GM10266 (cell line): ENCODE measurements around the gene SMYD3.
"Not testable (repeated sequence)": the region's sequence is repeated elsewhere in the genome, so short reads cannot be mapped to it uniquely, and the experiment has no call there.

Experiments used
- DNase-seq: peaks from one replicate; pipeline ENCODE4 v3.0.0; 2012; ENCODE audit errors: extremely low spot score
- TF ChIP-seq, protein P1 (sequence below): IDR thresholded peaks from 2 replicates; pipeline ENCODE4 v1.5.1; 2012; ENCODE audit warnings: mild to moderate bottlenecking, low read depth; ENCODE audit not compliant: control insufficient read depth, insufficient read depth; ENCODE audit errors: missing control alignments

SMYD3 gene

DNA sequence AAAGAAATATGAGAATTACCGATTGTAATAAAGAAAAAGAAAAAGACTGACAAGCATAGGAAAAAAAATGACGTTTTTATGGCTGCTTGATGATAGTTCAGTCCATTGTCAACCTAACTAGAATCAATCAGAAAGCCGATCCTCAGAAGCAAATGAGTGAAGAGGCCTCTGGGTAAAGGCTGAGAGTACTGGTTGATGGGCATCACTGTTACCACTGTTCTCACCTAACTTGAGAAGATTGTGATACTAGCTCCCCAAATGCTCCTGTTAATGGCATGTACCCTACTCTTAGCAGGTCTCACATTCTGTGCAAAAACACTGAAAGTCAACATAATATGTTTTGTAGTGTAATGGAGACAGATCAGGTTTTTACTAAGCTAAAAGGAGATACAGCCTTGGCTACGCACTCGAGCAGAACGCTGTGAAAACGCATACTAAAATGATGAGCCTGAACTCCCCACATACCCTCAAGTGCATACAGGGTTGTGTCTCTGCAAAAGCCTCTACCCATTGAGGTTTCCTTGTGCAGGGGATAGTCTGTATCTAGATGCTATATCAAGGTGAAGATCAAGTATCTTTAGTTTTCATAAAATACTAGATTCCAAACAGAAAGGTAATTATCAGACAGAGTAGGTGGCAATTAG lies 554.6 kb downstream of the SMYD3 start:
- DNase-seq, result no peak
- TF ChIP-seq, protein P1, sequence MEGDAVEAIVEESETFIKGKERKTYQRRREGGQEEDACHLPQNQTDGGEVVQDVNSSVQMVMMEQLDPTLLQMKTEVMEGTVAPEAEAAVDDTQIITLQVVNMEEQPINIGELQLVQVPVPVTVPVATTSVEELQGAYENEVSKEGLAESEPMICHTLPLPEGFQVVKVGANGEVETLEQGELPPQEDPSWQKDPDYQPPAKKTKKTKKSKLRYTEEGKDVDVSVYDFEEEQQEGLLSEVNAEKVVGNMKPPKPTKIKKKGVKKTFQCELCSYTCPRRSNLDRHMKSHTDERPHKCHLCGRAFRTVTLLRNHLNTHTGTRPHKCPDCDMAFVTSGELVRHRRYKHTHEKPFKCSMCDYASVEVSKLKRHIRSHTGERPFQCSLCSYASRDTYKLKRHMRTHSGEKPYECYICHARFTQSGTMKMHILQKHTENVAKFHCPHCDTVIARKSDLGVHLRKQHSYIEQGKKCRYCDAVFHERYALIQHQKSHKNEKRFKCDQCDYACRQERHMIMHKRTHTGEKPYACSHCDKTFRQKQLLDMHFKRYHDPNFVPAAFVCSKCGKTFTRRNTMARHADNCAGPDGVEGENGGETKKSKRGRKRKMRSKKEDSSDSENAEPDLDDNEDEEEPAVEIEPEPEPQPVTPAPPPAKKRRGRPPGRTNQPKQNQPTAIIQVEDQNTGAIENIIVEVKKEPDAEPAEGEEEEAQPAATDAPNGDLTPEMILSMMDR, result no peak

DNA sequence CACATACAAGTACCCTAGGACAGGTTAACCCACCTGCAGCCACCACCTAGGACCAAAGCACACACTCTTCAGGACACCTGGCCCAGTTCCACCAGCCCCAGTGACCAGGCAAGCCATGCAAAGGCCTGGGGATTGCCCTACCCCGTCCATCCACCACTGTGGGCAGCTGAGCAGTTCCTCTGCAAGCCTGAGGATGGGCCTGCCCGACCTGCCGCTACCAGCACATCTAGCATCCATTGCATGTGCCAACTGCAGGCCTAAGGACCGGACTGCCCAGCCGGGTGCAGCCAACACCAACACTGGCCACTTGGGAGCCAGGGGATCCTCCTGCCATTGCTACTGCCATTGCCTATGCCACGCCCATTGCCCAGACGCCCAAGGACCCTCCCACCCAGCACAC lies 558.3 kb downstream of the SMYD3 start:
- TF ChIP-seq, protein P1, result no peak
- no peak for DNase-seq

DNA sequence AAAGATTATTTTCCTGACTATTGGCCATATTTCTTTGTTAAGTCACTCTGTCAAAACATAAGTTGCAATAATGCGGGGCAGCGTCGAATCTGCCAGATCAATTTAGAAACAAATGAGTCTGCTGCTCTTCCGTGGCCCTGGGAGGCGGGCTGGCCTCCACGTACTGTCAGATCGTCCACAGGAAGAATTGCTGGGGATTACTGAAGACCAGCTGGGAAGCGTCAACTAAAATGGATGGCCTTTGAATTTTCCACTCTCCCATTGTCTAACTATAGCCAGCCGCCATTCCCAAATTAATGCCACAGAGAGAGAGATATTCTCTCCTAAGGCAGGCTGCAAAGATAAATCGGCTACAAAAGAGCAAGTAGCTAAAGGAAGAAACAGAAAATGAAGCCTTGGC lies 560.2 kb downstream of the SMYD3 start:
- TF ChIP-seq, protein P1, result no peak
- DNase-seq, result no peak

DNA sequence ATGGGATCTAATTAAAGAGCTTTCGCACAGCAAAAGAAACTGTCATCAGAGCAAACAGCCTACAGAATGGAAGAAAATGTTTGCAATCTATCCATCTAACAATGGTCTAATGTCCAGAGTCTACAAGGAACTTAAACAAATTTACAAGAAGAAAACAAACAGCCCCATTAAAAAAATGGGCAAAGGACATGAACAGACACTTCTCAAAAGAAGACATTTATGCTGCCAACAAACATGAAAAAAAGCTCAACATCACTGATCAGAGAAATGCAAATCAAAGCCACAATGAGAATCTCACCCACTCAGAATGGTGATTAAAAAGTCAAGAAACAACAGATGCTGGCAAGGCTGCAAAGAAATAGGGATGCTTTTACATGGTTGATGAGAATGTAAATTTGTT lies 561.9 kb downstream of the SMYD3 start:
- not testable (repeated sequence) for DNase-seq

DNA sequence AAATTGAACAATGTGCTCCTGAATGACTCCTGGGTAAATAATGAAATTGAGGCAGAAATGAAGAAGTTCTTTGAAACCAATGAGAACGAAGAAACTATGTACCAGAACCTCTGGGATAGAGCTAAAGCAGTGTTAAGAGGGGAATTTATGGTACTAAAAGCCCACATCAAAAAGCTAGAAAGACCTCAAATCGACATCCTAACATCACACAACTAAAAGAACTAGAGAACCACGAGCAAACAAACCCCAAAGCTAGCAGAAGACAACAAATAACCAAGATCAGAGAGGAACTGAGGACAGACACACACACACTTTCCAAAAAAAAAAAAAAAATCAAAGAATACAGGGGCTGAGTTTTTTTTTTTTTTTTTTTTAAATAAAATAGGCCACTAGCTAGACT lies 564.2 kb downstream of the SMYD3 start:
- TF ChIP-seq, protein P1, result no peak
- no peak for DNase-seq

DNA sequence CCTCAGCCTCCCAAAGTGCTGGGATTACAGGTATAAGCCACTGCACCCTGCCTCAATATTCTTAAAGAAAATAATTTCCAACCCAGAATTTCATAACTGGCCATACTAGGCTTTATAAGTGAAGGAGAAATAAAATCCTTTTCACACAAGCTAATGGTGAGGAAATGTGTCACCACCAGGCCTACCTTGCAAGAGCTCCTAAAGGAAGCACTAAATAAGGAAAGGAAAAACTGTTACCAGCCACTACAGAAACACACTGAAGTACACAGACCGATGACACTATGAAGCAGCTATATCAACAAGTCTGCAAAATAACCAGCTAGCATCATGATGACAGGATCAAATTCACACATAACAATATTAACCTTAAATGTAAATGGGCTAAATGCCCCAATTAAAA lies 565.3 kb downstream of the SMYD3 start:
- DNase-seq, result not testable (repeated sequence)

DNA sequence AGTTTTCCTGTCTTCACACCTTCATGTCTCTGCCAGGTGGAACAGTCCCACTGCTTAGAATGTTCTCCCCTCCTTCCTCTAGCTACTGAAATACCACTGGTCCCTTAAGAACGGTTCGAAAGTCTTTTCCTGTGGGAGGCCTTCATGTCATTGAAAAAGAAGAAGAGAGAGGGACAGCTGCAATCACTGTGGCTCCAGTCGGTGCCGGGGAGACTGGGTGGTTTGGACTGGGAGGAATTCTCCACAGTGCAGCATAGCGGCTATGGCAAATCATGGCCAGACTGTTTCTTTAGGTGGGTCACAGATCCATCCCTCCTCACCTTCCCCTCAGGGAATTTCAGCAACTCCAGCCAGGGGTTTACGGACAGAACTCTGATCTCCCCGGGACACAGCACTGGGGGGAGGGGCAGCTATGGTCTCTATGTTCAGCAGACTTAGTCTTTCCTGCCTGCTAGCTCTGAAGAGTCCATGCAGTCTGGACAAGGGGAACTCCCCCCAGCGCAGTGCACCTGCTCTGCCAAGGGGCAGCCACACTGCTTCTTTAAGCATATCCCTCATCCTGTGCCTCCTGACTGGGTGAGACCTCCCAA lies 567.2 kb downstream of the SMYD3 start:
- TF ChIP-seq, protein P1, result no peak
- no peak for DNase-seq

DNA sequence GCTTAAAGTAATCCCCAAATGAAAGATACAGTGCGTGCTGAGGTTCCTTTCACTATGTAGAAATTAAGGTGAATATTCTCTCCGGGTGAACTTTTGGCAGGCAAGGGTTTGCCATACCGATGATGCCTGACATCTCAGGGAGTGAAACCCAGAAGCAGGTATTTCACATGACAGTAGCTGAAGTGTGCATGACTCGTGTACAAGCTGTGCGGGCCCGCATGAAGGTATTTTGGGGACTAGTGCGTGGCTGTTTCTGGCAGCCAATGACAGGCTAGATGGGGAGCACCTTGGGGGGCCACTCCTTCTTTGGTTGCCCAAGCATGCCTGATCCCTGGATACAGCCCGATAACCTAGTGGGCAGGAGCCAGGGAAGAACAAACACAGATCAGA lies 569.0 kb downstream of the SMYD3 start:
- no peak for DNase-seq
- TF ChIP-seq, protein P1, result no peak
